ENCODE data around the gene SH3BP2. TPM values are rescaled to one million over a fixed set of nuclear protein-coding genes. Genes with fewer than 3 reads are reported as not detected.

The SH3BP2 gene
- total RNA-seq, 2 experiments from 2014 or later, result 10.9 to 31.6 TPM

- intact Hi-C loops (cut with micrococcal nuclease; ENCODE audit: unreplicated experiment), result no loop called here
- H3K4me3 ChIP-seq (ENCODE audit: low read depth, low read length, poor library complexity, severe bottlenecking), result no peak overlapping the region
- no peaks in the 10 kb centered on the region for H3K79me2 ChIP-seq (ENCODE audit: insufficient read depth, low read depth, low read length)
- DNase-seq (ENCODE audit: low spot score), result no peak
- CTCF ChIA-PET (ENCODE audit: unreplicated experiment), result no interaction called here
- H4K20me1 ChIP-seq (ENCODE audit: insufficient read depth, low read length), result no peaks in the 10 kb centered on the region
- no peaks in the 10 kb centered on the region for H3K4me1 ChIP-seq (ENCODE audit: insufficient read depth, low read length, poor library complexity, severe bottlenecking)
- H3K4me2 ChIP-seq (ENCODE audit: low read length), result no peak overlapping the region
- no peak overlapping the region for H3K27ac ChIP-seq (ENCODE audit: low read depth, low read length, poor library complexity, severe bottlenecking)
- no peak for TF ChIP-seq CTCF (conservative IDR thresholded peaks at IDR 0.05; ENCODE audit: low read length)
- no peak for TF ChIP-seq EZH2phosphoT487 (IDR thresholded peaks at IDR 0.05; ENCODE audit: borderline replicate concordance, low read depth, low read length)
- H3K9me3 ChIP-seq (ENCODE audit: low read length), result no peaks in the 10 kb centered on the region
- POLR2A ChIA-PET, result no interaction called here
- H3K9me2 ChIP-seq (ENCODE audit: insufficient read depth, low read length), result no peaks in the 10 kb centered on the region
- peaks cover 44% of the 10 kb centered on the region for H3K36me3 ChIP-seq (ENCODE audit: insufficient read depth, low read length)
- no TSS peak for BruUV-seq (replicated peaks)
- no peak overlapping the region for H2AFZ ChIP-seq (ENCODE audit: low read length)
These were observed 88.5 kb downstream of the SH3BP2 start for GRCh38 chr4:2881431-2881830.

GRCh38 chr4:2882341-2882740 lies 89.5 kb downstream of the SH3BP2 start:
- DNase-seq (ENCODE audit: low spot score), result no peak
- H3K4me1 ChIP-seq (ENCODE audit: insufficient read depth, low read length, poor library complexity, severe bottlenecking), result no peaks in the 10 kb centered on the region
- BruUV-seq (replicated peaks), result no TSS peak
- H4K20me1 ChIP-seq (ENCODE audit: insufficient read depth, low read length), result no peaks in the 10 kb centered on the region
- intact Hi-C loops (cut with micrococcal nuclease; ENCODE audit: unreplicated experiment), result no loop called here
- H3K36me3 ChIP-seq (ENCODE audit: insufficient read depth, low read length), result peaks cover 48% of the 10 kb centered on the region
- POLR2A ChIA-PET, result no interaction called here
- no peak overlapping the region for H3K27ac ChIP-seq (ENCODE audit: low read depth, low read length, poor library complexity, severe bottlenecking)
- no peak overlapping the region for H2AFZ ChIP-seq (ENCODE audit: low read length)
- H3K4me2 ChIP-seq (ENCODE audit: low read length), result no peak overlapping the region
- no peaks in the 10 kb centered on the region for H3K79me2 ChIP-seq (ENCODE audit: insufficient read depth, low read depth, low read length)
- H3K9me2 ChIP-seq (ENCODE audit: insufficient read depth, low read length), result no peaks in the 10 kb centered on the region
- CTCF ChIA-PET (ENCODE audit: unreplicated experiment), result no interaction called here
- no peak overlapping the region for H3K4me3 ChIP-seq (ENCODE audit: low read depth, low read length, poor library complexity, severe bottlenecking)
- no peaks in the 10 kb centered on the region for H3K9me3 ChIP-seq (ENCODE audit: low read length)
- no peak for TF ChIP-seq CTCF (conservative IDR thresholded peaks at IDR 0.05; ENCODE audit: low read length)
- TF ChIP-seq EZH2phosphoT487 (IDR thresholded peaks at IDR 0.05; ENCODE audit: borderline replicate concordance, low read depth, low read length), result no peak

GRCh38 chr4:2886161-2886560 lies 93.3 kb downstream of the SH3BP2 start:
- intact Hi-C loops (cut with micrococcal nuclease; ENCODE audit: unreplicated experiment), result no loop called here
- H3K79me2 ChIP-seq (ENCODE audit: insufficient read depth, low read depth, low read length), result no peaks in the 10 kb centered on the region
- H3K9me2 ChIP-seq (ENCODE audit: insufficient read depth, low read length), result no peaks in the 10 kb centered on the region
- no peak overlapping the region for H2AFZ ChIP-seq (ENCODE audit: low read length)
- POLR2A ChIA-PET, result interaction anchor here (0.6 to 0.8 kb wide), 2 partner anchors 14 to 205 kb away, joined by 4 read pairs; no protein-coding TSS in a partner anchor
- no peak overlapping the region for H3K4me2 ChIP-seq (ENCODE audit: low read length)
- H3K36me3 ChIP-seq (ENCODE audit: insufficient read depth, low read length), result peaks cover 43% of the 10 kb centered on the region
- CTCF ChIA-PET (ENCODE audit: unreplicated experiment), result no interaction called here
- no peak overlapping the region for H3K4me3 ChIP-seq (ENCODE audit: low read depth, low read length, poor library complexity, severe bottlenecking)
- H3K9me3 ChIP-seq (ENCODE audit: low read length), result no peaks in the 10 kb centered on the region
- H4K20me1 ChIP-seq (ENCODE audit: insufficient read depth, low read length), result no peaks in the 10 kb centered on the region
- TF ChIP-seq EZH2phosphoT487 (IDR thresholded peaks at IDR 0.05; ENCODE audit: borderline replicate concordance, low read depth, low read length) (no peak), CTCF (conservative IDR thresholded peaks at IDR 0.05; ENCODE audit: low read length) (no peak)
- H3K27ac ChIP-seq (ENCODE audit: low read depth, low read length, poor library complexity, severe bottlenecking), result no peak overlapping the region
- no peaks in the 10 kb centered on the region for H3K4me1 ChIP-seq (ENCODE audit: insufficient read depth, low read length, poor library complexity, severe bottlenecking)
- BruUV-seq (replicated peaks), result no TSS peak
- DNase-seq (ENCODE audit: low spot score), result no peak

Data from OCI-LY7 (cell line).